Endothelial cell (in vitro differentiated cells): ENCODE results near the gene MEGF10. TPM values are rescaled to one million over a fixed set of nuclear protein-coding genes. Genes with fewer than 3 reads are reported as not detected.

Experiments used
- DNase-seq: peaks from one replicate; pipeline ENCODE4 v3.0.0; 2021; ENCODE audit warnings: low spot score
- H3K27ac Mint-ChIP-seq: one replicate; pipeline ENCODE4 v1.8.0; 2021; ENCODE audit warnings: mixed read lengths, inconsistent platforms; ENCODE audit not compliant: unreplicated experiment
- H3K27me3 Mint-ChIP-seq: one replicate; pipeline ENCODE4 v1.8.0; 2021; ENCODE audit warnings: mild to moderate bottlenecking, moderate library complexity, mixed read lengths, inconsistent platforms; ENCODE audit not compliant: unreplicated experiment
- H3K36me3 Mint-ChIP-seq: one replicate; pipeline ENCODE4 v1.8.0; 2021; ENCODE audit warnings: mild to moderate bottlenecking, low read depth, mixed read lengths, inconsistent platforms; ENCODE audit not compliant: unreplicated experiment
- H3K4me1 Mint-ChIP-seq: one replicate; pipeline ENCODE4 v1.8.0; 2021; ENCODE audit warnings: mild to moderate bottlenecking, mixed read lengths, inconsistent platforms; ENCODE audit not compliant: unreplicated experiment
- H3K4me3 Mint-ChIP-seq: one replicate; pipeline ENCODE4 v1.8.0; 2021; ENCODE audit warnings: mild to moderate bottlenecking, mixed read lengths, inconsistent platforms; ENCODE audit not compliant: unreplicated experiment
- H3K9me3 Mint-ChIP-seq: one replicate; pipeline ENCODE4 v1.8.0; 2021; ENCODE audit warnings: mixed read lengths, inconsistent platforms; ENCODE audit not compliant: unreplicated experiment
- total RNA-seq: library from RNA; stranded (reverse); fragmentation: NEBNext Ultra II Directional; extraction: Animal tissue kit (Norgen Biotek cat#: 25700); gene quantifications from one replicate; pipeline ENCODE4 v1.2.1, GENCODE V29; 2021; ENCODE audit not compliant: unreplicated experiment
- TF ChIP-seq, protein P1 (sequence below): fragments of 200-600 bp; sonication (generic); IDR thresholded peaks from one replicate; pipeline ENCODE4 v1.5.0; 2021; ENCODE audit warnings: antibody characterized with exemption; ENCODE audit not compliant: unreplicated experiment

The MEGF10 gene
- total RNA-seq, 1 donor from 2014 or later: 5.6 TPM

DNA sequence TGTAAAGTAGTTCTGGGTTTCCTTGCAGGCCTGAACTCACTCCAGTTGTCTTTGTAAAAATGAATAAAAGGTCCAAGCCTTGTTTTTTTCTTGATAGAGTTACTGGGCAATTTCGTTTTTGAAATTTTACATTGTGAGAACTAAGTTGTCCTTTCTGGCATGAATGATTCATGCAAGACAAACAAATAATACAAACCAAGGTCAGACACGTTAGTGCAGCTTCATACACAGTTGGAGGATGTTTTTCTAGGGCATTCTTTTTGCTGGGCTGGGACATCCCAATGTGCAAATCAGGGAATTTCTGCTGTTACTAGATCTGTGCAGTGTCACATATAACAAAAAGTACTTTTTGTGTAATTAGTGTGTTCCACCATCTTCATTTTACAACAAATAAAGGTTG lies 96.0 kb downstream of the MEGF10 start:
- H3K27me3 Mint-ChIP-seq: peaks cover 2% of the 10 kb centered on the region
- DNase-seq: no peak
- H3K4me1 Mint-ChIP-seq: no peaks in the 10 kb centered on the region
- TF ChIP-seq, protein P1, sequence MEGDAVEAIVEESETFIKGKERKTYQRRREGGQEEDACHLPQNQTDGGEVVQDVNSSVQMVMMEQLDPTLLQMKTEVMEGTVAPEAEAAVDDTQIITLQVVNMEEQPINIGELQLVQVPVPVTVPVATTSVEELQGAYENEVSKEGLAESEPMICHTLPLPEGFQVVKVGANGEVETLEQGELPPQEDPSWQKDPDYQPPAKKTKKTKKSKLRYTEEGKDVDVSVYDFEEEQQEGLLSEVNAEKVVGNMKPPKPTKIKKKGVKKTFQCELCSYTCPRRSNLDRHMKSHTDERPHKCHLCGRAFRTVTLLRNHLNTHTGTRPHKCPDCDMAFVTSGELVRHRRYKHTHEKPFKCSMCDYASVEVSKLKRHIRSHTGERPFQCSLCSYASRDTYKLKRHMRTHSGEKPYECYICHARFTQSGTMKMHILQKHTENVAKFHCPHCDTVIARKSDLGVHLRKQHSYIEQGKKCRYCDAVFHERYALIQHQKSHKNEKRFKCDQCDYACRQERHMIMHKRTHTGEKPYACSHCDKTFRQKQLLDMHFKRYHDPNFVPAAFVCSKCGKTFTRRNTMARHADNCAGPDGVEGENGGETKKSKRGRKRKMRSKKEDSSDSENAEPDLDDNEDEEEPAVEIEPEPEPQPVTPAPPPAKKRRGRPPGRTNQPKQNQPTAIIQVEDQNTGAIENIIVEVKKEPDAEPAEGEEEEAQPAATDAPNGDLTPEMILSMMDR: no peak
- H3K4me3 Mint-ChIP-seq: no peak overlapping the region
- no peaks in the 10 kb centered on the region for H3K36me3 Mint-ChIP-seq
- H3K27ac Mint-ChIP-seq: no peak overlapping the region
- H3K9me3 Mint-ChIP-seq: no peaks in the 10 kb centered on the region

DNA sequence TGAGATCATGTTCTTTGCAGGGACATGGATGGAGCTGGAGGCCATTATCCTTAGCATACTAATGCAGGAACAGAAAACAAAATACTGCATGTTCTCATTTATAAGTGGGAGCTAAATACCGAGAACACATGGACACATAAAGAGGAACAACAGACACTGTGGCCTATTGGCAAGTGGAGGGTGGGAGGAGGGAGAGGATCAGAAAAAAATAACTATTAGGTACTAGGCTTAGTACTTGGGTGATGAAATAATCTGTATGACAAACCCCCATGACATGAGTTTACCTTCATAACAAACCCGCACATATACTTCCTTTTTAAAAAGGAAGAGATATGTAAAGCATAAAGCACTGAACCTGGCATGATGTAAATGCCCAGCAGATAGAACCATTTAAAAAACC lies 99.0 kb downstream of the MEGF10 start:
- Mint-ChIP-seq H3K4me3 (no peak overlapping the region), H3K4me1 (no peaks in the 10 kb centered on the region), H3K36me3 (no peaks in the 10 kb centered on the region), H3K27ac (no peak overlapping the region), H3K27me3 (peaks cover under 1% of the 10 kb centered on the region), H3K9me3 (no peaks in the 10 kb centered on the region)
- no peak for DNase-seq
- TF ChIP-seq, protein P1: no peak

DNA sequence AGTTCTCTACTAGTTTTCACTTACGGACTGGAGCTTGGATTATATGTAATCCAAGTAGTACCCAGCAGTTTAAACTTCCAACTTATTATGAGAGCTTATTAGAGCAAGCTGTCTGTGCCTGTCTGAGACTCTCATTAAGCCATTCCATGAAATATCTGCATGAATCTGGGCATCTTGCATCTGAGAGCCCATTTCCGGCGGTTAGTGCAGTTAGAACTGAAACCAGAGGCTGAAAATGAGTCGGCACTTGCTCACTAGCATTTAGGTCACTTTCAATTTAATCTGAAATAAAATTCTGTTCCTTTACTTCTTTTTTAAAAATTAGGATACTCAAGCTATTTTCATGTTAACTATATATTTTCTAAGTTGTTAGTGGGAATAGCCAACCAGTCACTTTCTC lies 102.2 kb downstream of the MEGF10 start:
- no peak overlapping the region for H3K4me3 Mint-ChIP-seq
- no peaks in the 10 kb centered on the region for H3K9me3 Mint-ChIP-seq
- no peaks in the 10 kb centered on the region for H3K36me3 Mint-ChIP-seq
- H3K27ac Mint-ChIP-seq: no peak overlapping the region
- DNase-seq: no peak
- H3K4me1 Mint-ChIP-seq: peaks cover 3% of the 10 kb centered on the region
- no peaks in the 10 kb centered on the region for H3K27me3 Mint-ChIP-seq
- TF ChIP-seq, protein P1: no peak

DNA sequence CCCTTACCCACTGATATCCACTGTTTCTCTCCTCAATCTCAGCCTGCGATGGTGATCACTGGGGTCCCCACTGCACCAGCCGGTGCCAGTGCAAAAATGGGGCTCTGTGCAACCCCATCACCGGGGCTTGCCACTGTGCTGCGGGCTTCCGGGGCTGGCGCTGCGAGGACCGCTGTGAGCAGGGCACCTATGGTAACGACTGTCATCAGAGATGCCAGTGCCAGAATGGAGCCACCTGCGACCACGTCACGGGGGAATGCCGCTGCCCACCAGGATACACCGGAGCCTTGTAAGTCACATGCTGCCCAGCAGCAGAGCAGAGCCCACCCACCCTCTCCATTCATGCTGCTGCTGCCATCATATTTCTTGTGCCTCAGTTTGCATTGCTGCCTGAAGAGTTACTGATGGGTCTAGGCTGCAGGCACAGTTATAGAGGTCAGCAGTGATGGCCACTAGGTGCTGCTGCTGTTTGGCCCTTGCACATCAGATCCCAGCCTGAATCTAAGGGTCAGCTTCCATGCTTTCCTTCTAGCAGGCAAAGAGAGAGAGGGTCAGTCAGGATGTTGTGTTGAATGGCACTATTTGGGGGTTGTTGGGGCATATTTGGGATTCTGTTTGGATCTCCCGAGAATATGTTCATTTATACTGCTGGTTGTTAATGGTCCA lies 106.0 kb downstream of the MEGF10 start:
- Mint-ChIP-seq H3K27me3 (no peaks in the 10 kb centered on the region), H3K4me1 (peaks cover 3% of the 10 kb centered on the region), H3K9me3 (no peaks in the 10 kb centered on the region), H3K4me3 (no peak overlapping the region), H3K27ac (no peak overlapping the region), H3K36me3 (no peaks in the 10 kb centered on the region)
- DNase-seq: no peak
- TF ChIP-seq, protein P1: no peak

DNA sequence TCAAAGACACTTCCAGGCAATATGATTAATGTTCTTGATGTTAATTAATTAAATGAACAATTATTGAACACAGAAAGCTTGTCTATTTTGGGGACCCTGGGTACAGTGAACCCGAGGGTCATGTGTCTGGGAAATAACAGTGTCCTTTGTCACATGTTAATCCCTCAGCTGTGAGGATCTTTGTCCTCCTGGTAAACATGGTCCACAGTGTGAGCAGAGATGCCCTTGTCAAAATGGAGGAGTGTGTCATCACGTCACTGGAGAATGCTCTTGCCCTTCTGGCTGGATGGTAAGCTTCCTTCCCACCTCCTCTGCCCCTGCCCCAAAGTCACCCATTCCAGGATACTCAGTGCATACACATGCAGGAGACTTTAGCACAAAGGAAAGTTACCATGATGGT lies 107.9 kb downstream of the MEGF10 start:
- no peaks in the 10 kb centered on the region for H3K9me3 Mint-ChIP-seq
- H3K27ac Mint-ChIP-seq: no peak overlapping the region
- H3K27me3 Mint-ChIP-seq: no peaks in the 10 kb centered on the region
- no peak for DNase-seq
- H3K4me1 Mint-ChIP-seq: peaks cover 3% of the 10 kb centered on the region
- no peaks in the 10 kb centered on the region for H3K36me3 Mint-ChIP-seq
- no peak overlapping the region for H3K4me3 Mint-ChIP-seq
- TF ChIP-seq, protein P1: no peak
